NCI-H1092 treated with DMSO at 0.1 percent for 48 hours (cell line): ENCODE data around the gene LRRC8A.
A peak's percentile ranks its signal among the peaks of the same experiment; 100 is the strongest.
"Not testable (repeated sequence)": the region's sequence is repeated elsewhere in the genome, so short reads cannot be mapped to it uniquely, and the experiment has no call there.

ENCODE experiments used
- DNase-seq: peaks from one replicate; lab custom pipeline; 2025; lab: John Stamatoyannopoulos, UW

LRRC8A gene

DNA sequence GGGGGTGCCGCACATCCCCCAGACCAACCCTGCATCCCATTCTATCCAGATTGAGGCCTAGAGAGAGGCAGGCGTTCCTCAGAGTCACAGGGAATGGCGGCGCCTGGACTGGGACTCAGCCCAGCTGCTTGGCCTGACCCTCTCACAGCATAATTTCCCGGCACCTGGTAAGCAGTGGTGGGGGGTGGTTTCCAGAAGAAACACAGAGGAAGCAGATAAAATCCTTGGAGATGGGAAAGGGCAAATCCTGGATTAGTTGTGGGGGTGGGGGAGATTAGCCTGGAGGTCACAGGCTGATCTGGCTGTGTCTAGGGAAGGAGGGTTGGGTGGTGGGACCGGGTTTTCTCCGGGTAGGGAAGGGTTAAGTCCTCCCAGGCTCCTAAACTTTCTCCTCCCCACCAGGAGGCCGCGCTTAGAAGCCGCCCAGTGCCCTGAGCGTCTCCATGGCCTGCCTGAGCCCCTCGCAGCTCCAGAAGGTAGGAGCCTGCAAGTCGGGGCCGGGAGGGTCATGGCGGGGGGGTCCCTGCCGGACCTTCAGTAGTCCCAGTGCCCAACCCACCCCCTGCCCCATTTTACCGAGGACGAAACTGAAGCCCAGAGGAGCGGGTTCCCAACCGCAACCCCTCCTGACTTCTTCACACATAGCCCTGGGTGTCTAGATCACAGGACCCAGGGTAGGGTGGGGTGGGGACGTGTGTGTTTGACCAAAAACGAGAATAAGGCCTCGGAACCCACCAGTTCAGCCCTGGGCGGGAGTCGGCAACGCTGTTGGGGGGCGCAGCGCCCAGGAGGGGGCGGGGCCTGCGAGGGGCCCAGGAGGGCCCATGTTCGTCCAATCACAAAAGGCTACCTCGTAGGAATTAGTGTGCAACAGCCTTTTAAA lies 40.2 kb downstream of the LRRC8A start:
- no peak for DNase-seq

- no peak for DNase-seq
Measured at GRCh38 chr9:128923493-128923883, 41.6 kb downstream of the LRRC8A start.

DNA sequence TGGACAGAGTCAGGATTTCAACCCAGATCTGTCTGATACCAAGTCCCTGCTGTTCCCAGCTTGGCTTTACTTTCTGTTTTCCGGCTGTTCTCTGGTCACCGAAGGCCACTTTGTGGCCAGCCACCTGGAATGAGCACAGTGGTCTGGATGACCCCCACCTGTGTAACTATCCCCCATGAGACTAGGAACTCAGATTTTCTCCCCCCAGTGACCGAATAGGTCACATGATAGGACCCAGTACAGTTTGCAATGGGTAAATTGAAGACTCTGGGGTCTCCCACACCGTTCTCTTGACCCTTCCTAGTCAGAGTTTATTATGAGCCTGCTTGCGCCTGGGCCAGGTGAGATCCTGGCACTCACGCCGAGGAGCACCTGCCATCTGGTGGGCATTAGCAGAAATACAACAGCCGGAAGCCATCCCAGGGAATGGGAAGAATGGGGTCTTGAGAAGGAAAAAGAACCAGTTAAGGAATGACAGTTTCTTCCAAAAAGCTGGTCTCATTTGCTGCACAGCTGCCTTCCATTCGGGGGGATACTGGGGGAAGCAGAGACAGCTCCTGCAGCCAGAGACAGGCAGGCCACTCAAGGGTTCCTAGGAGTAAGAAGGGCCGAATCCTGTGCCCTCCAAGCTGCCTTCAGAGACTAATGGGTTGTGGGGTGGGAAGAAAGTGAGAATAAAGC lies 45.9 kb downstream of the LRRC8A start:
- DNase-seq = peak; percentile 50

- no peak for DNase-seq
Measured at GRCh38 chr9:128928624-128929023, 46.7 kb downstream of the LRRC8A start.

DNA sequence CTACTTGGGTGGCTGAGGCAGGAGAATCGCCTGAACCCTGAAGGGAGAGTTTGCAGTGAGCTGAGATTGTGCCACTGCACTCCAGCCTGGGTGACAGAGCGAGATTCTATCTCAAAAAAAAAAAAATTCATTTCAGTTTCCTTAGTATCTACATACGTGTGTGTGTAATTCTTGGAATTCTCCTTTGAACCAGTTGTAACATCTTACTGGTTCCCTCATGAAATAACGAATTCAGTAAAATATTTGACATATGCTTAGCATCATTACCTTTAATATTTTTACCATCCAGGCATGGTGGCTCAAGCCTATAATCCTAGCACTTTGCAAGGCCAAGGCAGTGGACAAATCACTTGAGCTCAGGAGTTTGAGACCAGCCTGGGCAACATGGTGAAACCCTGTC lies 47.6 kb downstream of the LRRC8A start:
- DNase-seq = no peak

GRCh38 chr9:128933731-128934130 lies 51.8 kb downstream of the LRRC8A start:
- no peak for DNase-seq

DNA sequence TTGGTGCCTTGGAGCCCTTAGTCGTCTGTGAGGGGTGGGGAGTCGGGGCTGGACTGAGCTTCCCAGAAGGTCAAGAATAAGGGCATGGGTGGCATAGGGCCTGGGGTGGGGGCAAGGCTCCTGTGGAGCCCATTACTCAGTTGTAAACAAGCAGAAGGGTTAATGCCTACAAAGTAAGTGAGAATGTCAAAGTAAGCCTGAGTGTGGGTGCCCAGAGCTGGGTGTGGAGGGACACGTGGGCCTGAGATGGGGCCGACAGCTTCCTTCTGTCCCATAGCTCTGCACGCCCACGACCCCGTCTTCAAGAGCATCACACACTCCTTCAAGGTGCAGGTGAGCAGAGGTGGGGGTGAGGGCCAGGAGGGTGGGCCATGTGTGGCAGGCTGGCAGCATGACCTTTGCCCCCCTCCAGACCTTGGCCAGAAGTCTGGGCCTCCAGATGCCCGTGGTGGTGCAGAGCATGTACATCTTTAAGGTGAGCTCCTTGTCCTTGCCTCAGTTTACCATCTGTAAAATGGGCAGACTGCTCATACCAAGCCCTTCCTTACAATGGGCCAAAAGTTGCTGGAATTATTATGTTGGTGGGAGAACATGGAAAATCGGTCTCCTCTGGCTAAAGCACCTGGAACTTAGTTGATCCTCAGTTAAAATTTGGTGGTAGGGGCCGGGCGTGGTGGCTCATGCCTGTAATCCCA lies 54.4 kb downstream of the LRRC8A start:
- no peak for DNase-seq

- DNase-seq = no peak
Measured at GRCh38 chr9:128937310-128938165, 55.6 kb downstream of the LRRC8A start.

DNA sequence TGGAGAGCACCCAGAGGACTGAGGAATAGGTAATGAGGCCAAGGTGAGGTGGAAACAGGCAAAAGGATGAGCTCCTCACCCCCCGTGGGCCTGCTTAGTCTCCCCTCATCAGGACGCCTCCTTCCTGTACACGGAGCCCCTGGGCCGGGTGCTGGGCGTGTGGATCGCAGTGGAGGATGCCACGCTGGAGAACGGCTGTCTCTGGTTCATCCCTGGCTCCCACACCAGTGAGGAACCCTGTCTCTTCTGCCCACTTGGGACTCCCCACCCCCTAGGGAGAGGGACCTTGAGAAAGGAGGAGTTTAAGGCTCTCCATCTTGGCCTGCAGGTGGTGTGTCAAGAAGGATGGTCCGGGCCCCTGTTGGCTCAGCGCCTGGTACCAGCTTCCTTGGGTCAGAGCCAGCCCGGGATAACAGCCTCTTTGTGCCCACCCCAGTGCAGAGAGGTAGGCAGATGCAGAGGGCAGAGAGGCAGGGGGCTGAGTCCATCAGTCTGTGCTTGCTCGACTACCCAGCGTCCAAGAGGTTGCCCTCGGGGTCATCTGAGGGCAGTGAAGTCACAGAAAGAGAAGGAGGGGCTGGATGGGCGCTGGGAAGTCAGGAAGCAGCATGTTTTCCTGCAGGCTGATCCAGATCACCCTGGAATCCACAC lies 58.5 kb downstream of the LRRC8A start:
- DNase-seq = no peak

DNA sequence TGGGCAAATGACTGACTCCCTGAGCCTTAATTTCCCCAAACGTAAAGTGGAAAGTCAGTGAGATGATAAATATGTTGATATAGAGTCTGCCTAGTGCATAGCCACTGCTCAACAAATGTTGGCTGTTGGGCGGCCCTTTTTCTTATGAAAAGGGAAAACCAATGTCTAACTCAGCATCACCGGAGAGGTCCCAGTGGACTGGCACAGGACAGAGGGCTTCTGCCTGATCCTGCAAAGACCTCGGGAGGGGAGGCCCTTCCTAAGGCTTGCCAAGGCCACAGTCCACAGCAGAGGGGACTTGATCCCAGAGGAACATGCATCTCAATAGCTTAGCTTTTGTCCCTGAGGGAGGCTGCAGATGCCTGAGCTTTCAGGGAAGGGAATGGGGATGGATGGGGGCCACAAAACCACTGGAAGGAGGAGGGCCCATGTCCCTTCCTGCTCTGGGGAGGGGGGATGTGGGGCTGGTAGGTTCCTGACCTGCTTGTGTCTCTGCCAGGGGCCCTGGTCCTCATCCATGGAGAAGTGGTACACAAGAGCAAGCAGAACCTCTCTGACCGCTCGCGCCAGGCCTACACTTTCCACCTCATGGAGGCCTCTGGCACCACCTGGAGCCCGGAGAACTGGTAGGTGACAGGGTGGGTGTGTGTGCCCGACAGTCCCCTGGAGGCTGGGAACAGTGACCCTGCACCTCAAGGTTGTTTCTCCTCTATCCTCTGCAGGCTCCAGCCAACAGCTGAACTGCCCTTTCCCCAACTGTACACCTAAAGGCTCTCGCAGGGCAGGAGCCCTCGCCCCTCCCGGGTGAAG lies 59.2 kb downstream of the LRRC8A start:
- no peak for DNase-seq

GRCh38 chr9:128943832-128944620 lies 62.1 kb downstream of the LRRC8A start:
- DNase-seq = no peak

- DNase-seq = not testable (repeated sequence)
Measured at GRCh38 chr9:128944966-128945365, 63.0 kb downstream of the LRRC8A start.

DNA sequence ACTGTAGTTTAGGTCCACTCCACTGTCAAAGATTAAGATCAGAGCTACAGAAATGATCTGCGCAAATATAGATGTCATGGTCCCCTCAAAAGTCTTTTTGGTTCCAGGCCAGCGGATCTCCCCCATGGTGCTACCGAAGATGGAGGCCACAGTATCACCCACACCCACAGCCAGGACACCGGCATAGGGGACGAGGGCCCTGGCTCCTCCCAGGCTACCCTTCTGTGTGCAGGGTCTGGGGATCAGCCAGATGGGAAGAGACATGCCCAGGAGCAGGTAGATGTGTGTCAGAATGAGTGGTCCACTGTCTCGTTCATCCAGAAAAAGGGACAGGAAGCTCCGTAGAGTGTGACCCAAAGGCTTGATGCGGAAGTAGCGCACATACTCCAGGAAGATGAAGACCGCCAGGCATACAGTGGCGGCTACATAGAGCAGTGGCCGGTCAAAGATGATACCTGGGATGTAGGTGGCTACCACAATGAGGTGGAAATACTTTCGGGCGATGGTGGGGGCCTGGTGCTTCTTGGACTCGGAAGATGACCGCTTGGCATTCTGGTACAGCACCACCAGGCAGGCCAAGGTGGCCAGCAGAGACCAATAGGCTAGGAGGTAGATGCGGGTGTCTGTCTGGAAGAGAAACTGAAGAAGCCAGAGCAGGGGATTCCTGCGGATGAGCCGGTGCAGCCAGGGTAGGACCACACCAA lies 64.0 kb downstream of the LRRC8A start:
- DNase-seq = no peak

DNA sequence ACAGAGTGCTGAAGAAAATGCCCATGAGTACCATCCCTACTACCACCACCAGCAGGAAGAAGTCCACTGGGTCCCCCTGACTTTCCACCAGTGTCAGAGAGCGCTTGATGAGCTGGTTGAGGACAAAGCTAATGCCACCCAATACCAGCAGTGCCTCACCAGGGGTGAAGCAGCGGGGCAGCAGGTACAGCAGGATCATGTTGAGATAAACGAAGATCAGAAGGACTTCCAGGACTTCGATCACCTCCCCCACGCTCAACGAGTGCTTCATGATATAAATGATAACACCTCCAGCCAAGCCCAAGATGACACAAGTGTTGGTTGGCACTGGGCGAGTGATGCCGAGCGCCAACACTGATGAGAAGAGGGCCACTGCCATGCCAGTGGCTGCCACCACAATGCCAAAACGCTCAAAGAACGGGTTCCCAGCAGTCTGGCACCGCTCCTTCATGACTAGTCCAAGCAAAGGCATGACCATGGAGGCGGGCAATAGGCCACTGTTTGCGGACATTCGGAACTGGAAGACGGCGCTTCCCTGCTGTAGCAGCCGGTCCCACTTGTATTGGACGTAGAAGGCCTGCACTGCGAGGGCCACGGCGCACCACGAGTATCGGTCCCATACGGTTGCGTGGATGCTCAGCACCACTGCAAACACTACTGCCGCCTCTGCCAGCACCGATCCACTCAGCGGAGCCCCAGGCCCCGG lies 64.8 kb downstream of the LRRC8A start:
- DNase-seq = no peak

- DNase-seq = no peak
Measured at GRCh38 chr9:128947277-128947526, 65.3 kb downstream of the LRRC8A start.

DNA sequence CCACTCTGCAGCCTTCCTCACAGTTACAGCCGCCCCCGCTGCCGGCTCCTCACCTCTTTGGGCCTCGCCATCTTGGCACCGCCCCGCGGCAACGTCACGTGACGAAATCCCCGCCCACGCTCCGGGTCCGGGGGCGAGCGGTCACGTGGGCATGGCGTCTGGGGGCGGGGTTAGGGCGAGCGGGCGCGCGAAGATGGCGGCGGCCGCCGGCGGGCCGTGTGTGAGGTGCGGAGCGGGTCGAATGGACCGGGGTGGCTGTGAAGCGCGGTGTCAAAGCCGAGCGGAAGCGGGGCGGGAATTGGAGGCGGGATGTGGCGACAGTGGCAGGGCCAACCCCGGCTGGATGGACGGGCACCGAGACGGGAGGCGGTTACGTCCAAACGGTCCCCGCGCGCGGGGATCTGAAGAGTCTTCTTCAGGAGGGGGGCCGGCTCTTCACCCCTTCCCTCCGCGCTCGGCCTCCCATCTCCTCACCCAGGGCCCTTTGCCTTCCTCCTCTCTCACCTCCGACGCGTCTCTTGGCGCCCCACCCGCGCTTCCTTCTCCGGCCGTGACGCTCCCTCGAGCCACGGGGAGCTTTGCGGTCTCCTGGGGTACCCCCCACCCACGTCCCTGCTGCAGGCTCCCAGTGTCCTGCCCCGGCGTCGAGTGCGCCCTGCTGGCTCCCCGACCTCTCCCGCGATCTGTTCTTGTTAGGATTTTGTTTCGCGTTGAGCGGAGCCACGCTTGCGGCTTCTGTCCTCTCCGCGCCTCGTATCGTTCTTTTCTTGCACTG lies 65.8 kb downstream of the LRRC8A start, which contains the start of the genes DOLK and NUP188:
Gene DOLK, minus strand, starts transcription at position 77 of the 775 bp plus-strand sequence. CDS start 300 bp downstream, outside the sequence.
Gene NUP188, plus strand, starts transcription at position 173 of the 775 bp plus-strand sequence. Its CDS starts 21 bp downstream, at position 194.
- DNase-seq = peak; percentile 87

DNA sequence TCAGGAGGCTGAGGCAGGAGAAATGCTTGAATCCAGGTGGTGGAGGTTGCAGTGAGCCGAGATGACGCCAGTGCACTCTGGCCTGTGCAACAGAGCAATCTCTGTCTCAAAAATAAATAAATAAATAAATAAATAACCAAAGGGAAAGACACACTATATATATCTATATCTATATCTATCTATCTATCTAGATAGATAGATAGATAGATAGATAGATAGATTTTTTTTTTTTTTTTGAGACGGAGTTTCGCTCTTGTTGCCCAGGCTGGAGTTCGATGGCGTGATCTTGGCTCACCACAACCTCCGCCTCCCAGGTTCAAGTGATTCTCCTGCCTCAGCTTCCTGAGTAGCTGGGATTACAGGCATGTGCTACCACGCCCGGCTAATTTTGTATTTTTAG lies 79.5 kb downstream of the LRRC8A start:
- not testable (repeated sequence) for DNase-seq
